Adrenal gland (tissue), 5 donors: ENCODE data around the gene ZBTB2.
A peak's percentile ranks its signal among the peaks of the same experiment; 100 is the strongest.

ENCODE experiments used
- CTCF ChIP-seq, 6 experiments: fragments of 450-650 bp in 4 of 6; fragments of 200-600 bp in 2 of 6; sonication (generic) in 1 of 6; IDR thresholded peaks; 1 replicate in 5 of 6; 2 replicates in 1 of 6; pipeline versions ENCODE4 v1.5.1 to v1.8.0; 2016 to 2021; ENCODE audit warnings: antibody characterized with exemption in 6 of 6, mild to moderate bottlenecking in 2 of 6, moderate library complexity in 1 of 6
- POLR2A ChIP-seq, 2 donors: fragments of 450-650 bp; IDR thresholded peaks; one replicate each; pipeline ENCODE4 v1.6.1; 2017; ENCODE audit warnings: antibody characterized with exemption in 2 of 2, mild to moderate bottlenecking in 2 of 2, moderate library complexity in 1 of 2
- donor health status: DM: no; HTN: no; CAD: no.

- TF ChIP-seq CTCF (IDR thresholded peaks at IDR 0.05) (no peak), POLR2A (IDR thresholded peaks at IDR 0.05) (peak; percentile 75 to 86)
Observed at GRCh38 chr6:151390276-151390850, 996 bp downstream of the ZBTB2 start.
